H1 (cell line): Measurements from ENCODE around the gene FBXL17.

Experiments used
- EP300 ChIP-seq, 2 experiments: IDR thresholded peaks; 1 replicate in 1 of 2; 2 replicates in 1 of 2; pipeline ENCODE4 v1.6.1; 2011 to 2012; ENCODE audit warnings: low read depth in 2 of 2, low read length in 2 of 2, mild to moderate bottlenecking in 2 of 2, borderline replicate concordance in 1 of 2, inconsistent platforms in 1 of 2, moderate library complexity in 1 of 2
- EZH2 ChIP-seq: fragments of 200-600 bp; sonication (generic); IDR thresholded peaks from 2 replicates; pipeline ENCODE4 v1.7.1; 2012; ENCODE audit warnings: low read depth, mild to moderate bottlenecking, moderate library complexity, low read length, inconsistent platforms; ENCODE audit not compliant: severe bottlenecking
- FOSL1 ChIP-seq: IDR thresholded peaks from 2 replicates; pipeline ENCODE4 v1.6.1; 2011; ENCODE audit warnings: mild to moderate bottlenecking, low read depth, low read length, moderate library complexity; ENCODE audit not compliant: insufficient read depth
- HDAC6 ChIP-seq: IDR thresholded peaks from one replicate; pipeline ENCODE4 v1.7.1; 2012; ENCODE audit warnings: low read depth, mild to moderate bottlenecking, inconsistent platforms, low read length, moderate library complexity
- KDM1A ChIP-seq: fragments of 200-600, 300-600 bp; sonication (generic); IDR thresholded peaks from 2 replicates; pipeline ENCODE4 v1.7.1; 2016; ENCODE audit warnings: mild to moderate bottlenecking, low read length, borderline replicate concordance
- KDM5A ChIP-seq: fragments of 200-600 bp; IDR thresholded peaks from 2 replicates; pipeline ENCODE4 v1.7.1; 2012; ENCODE audit warnings: mild to moderate bottlenecking, low read length, inconsistent platforms, mixed read lengths
- PHF8 ChIP-seq: fragments of 200-600 bp; sonication (generic); conservative IDR thresholded peaks from 2 replicates; pipeline ENCODE4 v1.7.1; 2012; ENCODE audit warnings: low read depth, mild to moderate bottlenecking, inconsistent platforms, low read length, moderate library complexity
- POLR2A ChIP-seq, 2 experiments: IDR thresholded peaks; 1 replicate in 1 of 2; 2 replicates in 1 of 2; pipeline ENCODE4 v1.6.1; 2011; ENCODE audit warnings: low read depth in 2 of 2, low read length in 2 of 2, mild to moderate bottlenecking in 2 of 2; ENCODE audit errors: control extremely low read depth in 1 of 2
- RAD21 ChIP-seq, 2 experiments: IDR thresholded peaks in 1 of 2; conservative IDR thresholded peaks in 1 of 2; 2 replicates each; pipeline ENCODE4 v1.6.1; 2011; ENCODE audit warnings: low read depth in 2 of 2, low read length in 2 of 2, improper control_type of control experiment in 1 of 2, inconsistent platforms in 1 of 2, mild to moderate bottlenecking in 1 of 2, moderate library complexity in 1 of 2
- RBBP5 ChIP-seq: IDR thresholded peaks from 2 replicates; pipeline ENCODE4 v1.7.1; 2012; ENCODE audit warnings: low read depth, mild to moderate bottlenecking, inconsistent platforms, low read length, moderate library complexity, borderline replicate concordance
- SIX5 ChIP-seq: IDR thresholded peaks from 2 replicates; pipeline ENCODE4 v1.6.1; 2011; ENCODE audit warnings: mild to moderate bottlenecking, low read depth, low read length
- TF ChIP-seq, protein P1 (sequence below), 3 experiments: IDR thresholded peaks; 1 replicate in 2 of 3; 2 replicates in 1 of 3; pipeline versions ENCODE4 v1.5.1 to v1.6.1; 2011; ENCODE audit warnings: low read length in 3 of 3, mild to moderate bottlenecking in 3 of 3, inconsistent platforms in 2 of 3, low read depth in 1 of 3, moderate library complexity in 1 of 3; ENCODE audit not compliant: insufficient read depth in 1 of 3; ENCODE audit errors: control extremely low read depth in 1 of 3
- TF ChIP-seq, protein P2 (sequence below): IDR thresholded peaks from 2 replicates; pipeline ENCODE4 v1.6.1; 2011; ENCODE audit warnings: low read depth, mild to moderate bottlenecking, low read length; ENCODE audit not compliant: insufficient read depth

DNA sequence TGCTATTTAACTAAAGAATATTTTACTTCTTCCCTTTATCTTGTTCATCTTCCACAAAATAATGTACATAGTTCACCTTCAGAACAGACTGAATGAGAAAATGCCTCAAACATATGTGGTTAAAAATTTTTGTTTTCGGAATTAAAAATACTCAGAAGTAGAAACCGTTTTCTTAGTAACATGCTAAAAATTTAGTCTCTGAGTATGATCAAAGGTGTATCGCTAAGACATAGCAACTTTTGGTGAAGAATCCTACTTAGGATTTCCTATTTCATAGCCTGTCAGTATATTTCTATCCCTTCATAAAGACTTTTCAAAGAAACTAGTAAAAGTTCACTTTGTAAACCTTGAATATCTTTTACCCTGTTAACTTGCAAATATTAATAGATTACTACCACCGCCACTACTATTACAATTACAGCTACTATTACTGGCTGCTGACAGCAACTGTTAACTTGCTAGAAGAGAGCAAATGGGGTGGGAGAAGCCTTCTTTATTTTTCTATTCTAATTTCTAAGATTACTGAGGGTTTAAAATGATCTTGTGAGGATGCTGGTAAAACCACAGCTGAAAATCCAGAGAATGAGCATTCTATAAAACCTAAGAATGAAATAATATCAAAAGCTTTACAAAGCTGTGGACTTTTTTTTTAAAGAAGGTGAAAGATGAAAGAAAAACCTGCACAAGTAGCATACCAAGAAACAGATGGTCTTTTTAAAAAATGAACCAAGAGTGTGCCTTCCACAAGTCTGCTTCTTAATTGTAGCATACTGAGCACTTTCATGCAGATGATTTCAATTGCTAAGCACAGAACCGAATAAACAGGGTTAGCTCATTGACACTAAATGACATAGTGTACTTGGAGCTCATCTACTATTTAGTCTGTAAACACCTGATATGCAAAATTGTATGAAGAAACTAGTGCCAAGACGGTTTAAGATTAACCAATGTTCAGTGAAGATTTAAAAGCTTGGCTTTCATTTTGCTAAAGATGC, 464.9 kb downstream of the FBXL17 start:
- TF ChIP-seq KDM5A (no peak), POLR2A (IDR thresholded peaks at IDR 0.05; ENCODE audit: control extremely low read depth in 1 of 2, low read depth in 2 of 2, low read length in 2 of 2) (no peak), EP300 (IDR thresholded peaks at IDR 0.05; ENCODE audit: borderline replicate concordance in 1 of 2, low read depth in 2 of 2, low read length in 2 of 2) (no peak), KDM1A (no peak), RAD21 (IDR thresholded peaks at IDR 0.05 in 1 of 2, conservative IDR thresholded peaks at IDR 0.05 in 1 of 2; ENCODE audit: low read depth in 2 of 2, low read length in 2 of 2) (no peak), FOSL1 (no peak), EZH2 (no peak), SIX5 (no peak), RBBP5 (no peak), HDAC6 (no peak), PHF8 (no peak)
- TF ChIP-seq, protein P1, sequence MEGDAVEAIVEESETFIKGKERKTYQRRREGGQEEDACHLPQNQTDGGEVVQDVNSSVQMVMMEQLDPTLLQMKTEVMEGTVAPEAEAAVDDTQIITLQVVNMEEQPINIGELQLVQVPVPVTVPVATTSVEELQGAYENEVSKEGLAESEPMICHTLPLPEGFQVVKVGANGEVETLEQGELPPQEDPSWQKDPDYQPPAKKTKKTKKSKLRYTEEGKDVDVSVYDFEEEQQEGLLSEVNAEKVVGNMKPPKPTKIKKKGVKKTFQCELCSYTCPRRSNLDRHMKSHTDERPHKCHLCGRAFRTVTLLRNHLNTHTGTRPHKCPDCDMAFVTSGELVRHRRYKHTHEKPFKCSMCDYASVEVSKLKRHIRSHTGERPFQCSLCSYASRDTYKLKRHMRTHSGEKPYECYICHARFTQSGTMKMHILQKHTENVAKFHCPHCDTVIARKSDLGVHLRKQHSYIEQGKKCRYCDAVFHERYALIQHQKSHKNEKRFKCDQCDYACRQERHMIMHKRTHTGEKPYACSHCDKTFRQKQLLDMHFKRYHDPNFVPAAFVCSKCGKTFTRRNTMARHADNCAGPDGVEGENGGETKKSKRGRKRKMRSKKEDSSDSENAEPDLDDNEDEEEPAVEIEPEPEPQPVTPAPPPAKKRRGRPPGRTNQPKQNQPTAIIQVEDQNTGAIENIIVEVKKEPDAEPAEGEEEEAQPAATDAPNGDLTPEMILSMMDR (IDR thresholded peaks at IDR 0.05; ENCODE audit: control extremely low read depth in 1 of 3, insufficient read depth in 1 of 3, low read depth in 1 of 3, low read length in 3 of 3): no peak
- TF ChIP-seq, protein P2, sequence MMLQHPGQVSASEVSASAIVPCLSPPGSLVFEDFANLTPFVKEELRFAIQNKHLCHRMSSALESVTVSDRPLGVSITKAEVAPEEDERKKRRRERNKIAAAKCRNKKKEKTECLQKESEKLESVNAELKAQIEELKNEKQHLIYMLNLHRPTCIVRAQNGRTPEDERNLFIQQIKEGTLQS: no peak
